ENCODE data around the gene ABHD15. TPM values are rescaled to one million over a fixed set of nuclear protein-coding genes. Genes with fewer than 3 reads are reported as not detected.

Gene ABHD15
- polyA plus RNA-seq, 1 experiment, result 5.8 TPM

DNA sequence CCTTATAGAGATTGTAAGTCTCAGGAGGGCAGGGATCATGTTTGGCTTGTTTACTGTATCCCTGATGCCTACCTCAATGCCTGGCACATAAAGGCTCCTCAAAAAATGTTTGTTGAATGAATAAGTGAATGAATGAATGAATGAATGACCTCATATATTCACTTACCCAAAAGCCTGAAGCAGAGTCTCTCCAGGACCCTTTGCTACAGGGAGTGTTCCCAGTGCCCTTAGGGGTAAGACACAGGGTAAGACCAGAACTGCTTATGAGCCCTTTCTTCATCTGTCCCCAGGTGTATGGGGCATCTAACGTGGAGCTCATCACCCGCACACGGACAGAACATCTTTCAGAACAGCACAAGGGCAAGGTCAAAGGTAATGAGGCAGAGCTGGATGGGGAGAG lies 43.6 kb upstream of the ABHD15 start:
- no peaks in the 10 kb centered on the region for H3K36me3 ChIP-seq (ENCODE audit: control insufficient read depth, insufficient read depth, low read length)
- ChIA-PET POLR2A (no interaction called here), CTCF (no interaction called here)
- TF ChIP-seq, protein P1, sequence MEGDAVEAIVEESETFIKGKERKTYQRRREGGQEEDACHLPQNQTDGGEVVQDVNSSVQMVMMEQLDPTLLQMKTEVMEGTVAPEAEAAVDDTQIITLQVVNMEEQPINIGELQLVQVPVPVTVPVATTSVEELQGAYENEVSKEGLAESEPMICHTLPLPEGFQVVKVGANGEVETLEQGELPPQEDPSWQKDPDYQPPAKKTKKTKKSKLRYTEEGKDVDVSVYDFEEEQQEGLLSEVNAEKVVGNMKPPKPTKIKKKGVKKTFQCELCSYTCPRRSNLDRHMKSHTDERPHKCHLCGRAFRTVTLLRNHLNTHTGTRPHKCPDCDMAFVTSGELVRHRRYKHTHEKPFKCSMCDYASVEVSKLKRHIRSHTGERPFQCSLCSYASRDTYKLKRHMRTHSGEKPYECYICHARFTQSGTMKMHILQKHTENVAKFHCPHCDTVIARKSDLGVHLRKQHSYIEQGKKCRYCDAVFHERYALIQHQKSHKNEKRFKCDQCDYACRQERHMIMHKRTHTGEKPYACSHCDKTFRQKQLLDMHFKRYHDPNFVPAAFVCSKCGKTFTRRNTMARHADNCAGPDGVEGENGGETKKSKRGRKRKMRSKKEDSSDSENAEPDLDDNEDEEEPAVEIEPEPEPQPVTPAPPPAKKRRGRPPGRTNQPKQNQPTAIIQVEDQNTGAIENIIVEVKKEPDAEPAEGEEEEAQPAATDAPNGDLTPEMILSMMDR (IDR thresholded peaks at IDR 0.05; ENCODE audit: insufficient read depth, low read depth, low read length), result no peak
- no peak for DNase-seq (ENCODE audit: low read depth)
- H3K27me3 ChIP-seq (ENCODE audit: control insufficient read depth, insufficient read depth, low read length), result no peaks in the 10 kb centered on the region
- H3K4me3 ChIP-seq (ENCODE audit: low read depth, low read length), result no peak overlapping the region

GRCh38 chr17:29608986-29609385 lies 42.1 kb upstream of the ABHD15 start:
- DNase-seq (ENCODE audit: low read depth), result no peak
- H3K4me3 ChIP-seq (ENCODE audit: low read depth, low read length), result no peak overlapping the region
- no peaks in the 10 kb centered on the region for H3K27me3 ChIP-seq (ENCODE audit: control insufficient read depth, insufficient read depth, low read length)
- TF ChIP-seq, protein P1 (IDR thresholded peaks at IDR 0.05; ENCODE audit: insufficient read depth, low read depth, low read length), result no peak
- CTCF ChIA-PET, result interaction anchor here (0.7 to 1.5 kb wide), 3 partner anchors 9 to 10 kb away, joined by 3 read pairs; no protein-coding TSS in a partner anchor
- H3K36me3 ChIP-seq (ENCODE audit: control insufficient read depth, insufficient read depth, low read length), result no peaks in the 10 kb centered on the region
- POLR2A ChIA-PET, result no interaction called here

GRCh38 chr17:29607557-29608195 lies 40.8 kb upstream of the ABHD15 start:
- TF ChIP-seq, protein P1 (IDR thresholded peaks at IDR 0.05; ENCODE audit: insufficient read depth, low read depth, low read length), result no peak
- Histone ChIP-seq H3K27me3 (ENCODE audit: control insufficient read depth, insufficient read depth, low read length) (no peaks in the 10 kb centered on the region), H3K4me3 (ENCODE audit: low read depth, low read length) (no peak overlapping the region), H3K36me3 (ENCODE audit: control insufficient read depth, insufficient read depth, low read length) (no peaks in the 10 kb centered on the region)
- POLR2A ChIA-PET, result no interaction called here
- CTCF ChIA-PET, result interaction anchor here (0.7 to 1.5 kb wide), 3 partner anchors 9 to 17 kb away, joined by 3 to 5 read pairs (median 3); no protein-coding TSS in a partner anchor
- no peak for DNase-seq (ENCODE audit: low read depth)

- Histone ChIP-seq H3K36me3 (ENCODE audit: control insufficient read depth, insufficient read depth, low read length) (no peaks in the 10 kb centered on the region), H3K27me3 (ENCODE audit: control insufficient read depth, insufficient read depth, low read length) (no peaks in the 10 kb centered on the region), H3K4me3 (ENCODE audit: low read depth, low read length) (no peak overlapping the region)
- no peak for DNase-seq (ENCODE audit: low read depth)
- CTCF ChIA-PET, result interaction anchor here (1.7 kb wide), 1 partner anchor 11 kb away, joined by 3 read pairs; no protein-coding TSS in a partner anchor
- TF ChIP-seq, protein P1 (IDR thresholded peaks at IDR 0.05; ENCODE audit: insufficient read depth, low read depth, low read length), result no peak
- POLR2A ChIA-PET, result no interaction called here
Measured at GRCh38 chr17:29603109-29603674, 36.4 kb upstream of the ABHD15 start.

GRCh38 chr17:29597361-29598172 lies 30.7 kb upstream of the ABHD15 start:
- H3K36me3 ChIP-seq (ENCODE audit: control insufficient read depth, insufficient read depth, low read length), result no peaks in the 10 kb centered on the region
- POLR2A ChIA-PET, result no interaction called here
- CTCF ChIA-PET, result interaction anchor here (0.6 to 1.8 kb wide), 4 partner anchors 16 to 43 kb away, joined by 3 to 6 read pairs (median 4); no protein-coding TSS in a partner anchor
- DNase-seq (ENCODE audit: low read depth), result no peak
- no peak overlapping the region for H3K4me3 ChIP-seq (ENCODE audit: low read depth, low read length)
- TF ChIP-seq, protein P1 (IDR thresholded peaks at IDR 0.05; ENCODE audit: insufficient read depth, low read depth, low read length), result no peak
- H3K27me3 ChIP-seq (ENCODE audit: control insufficient read depth, insufficient read depth, low read length), result no peaks in the 10 kb centered on the region

All from BJ (cell line).